ENCODE data around the gene ATP4B.

Gene ATP4B

GRCh38 chr13:113654591-113655345 lies 3.2 kb downstream of the ATP4B start:
- Histone ChIP-seq H3K9me2 (ENCODE audit: low read depth, low read length) (no peaks in the 10 kb centered on the region), H3K4me3 (ENCODE audit: low read depth, low read length, poor library complexity, severe bottlenecking) (no peak overlapping the region), H3K36me3 (ENCODE audit: insufficient read depth, low read length) (no peaks in the 10 kb centered on the region), H3K9ac (ENCODE audit: low read length) (no peak overlapping the region), H3K79me2 (ENCODE audit: insufficient read depth, low read length) (no peaks in the 10 kb centered on the region), H3F3A (ENCODE audit: insufficient read depth, low read length) (no peaks in the 10 kb centered on the region), H3K4me1 (ENCODE audit: insufficient read depth, low read length, severe bottlenecking) (no peaks in the 10 kb centered on the region), H3K27ac (ENCODE audit: low read depth, low read length, poor library complexity, severe bottlenecking) (no peak overlapping the region), H4K20me1 (ENCODE audit: insufficient read depth, low read length) (no peaks in the 10 kb centered on the region), H2AFZ (ENCODE audit: low read length) (no peak overlapping the region), H3K4me2 (ENCODE audit: low read length) (no peak overlapping the region), H3K27me3 (ENCODE audit: insufficient read depth, low read length) (peaks cover 9% of the 10 kb centered on the region; the same call in 1 of the 2 replicates), H3K9me3 (ENCODE audit: low read length) (no peaks in the 10 kb centered on the region)
- TF ChIP-seq CTCF (IDR thresholded peaks at IDR 0.05; ENCODE audit: low read length) (no peak), EZH2 (IDR thresholded peaks at IDR 0.05; ENCODE audit: borderline replicate concordance, low read length) (no peak)

- H3K4me3 ChIP-seq (ENCODE audit: low read depth, low read length, poor library complexity, severe bottlenecking): no peak overlapping the region
- H3K9me2 ChIP-seq (ENCODE audit: low read depth, low read length): no peaks in the 10 kb centered on the region
- H3K27me3 ChIP-seq (ENCODE audit: insufficient read depth, low read length): peaks cover 9% of the 10 kb centered on the region; the same call in 1 of the 2 replicates
- H3K9me3 ChIP-seq (ENCODE audit: low read length): no peaks in the 10 kb centered on the region
- no peaks in the 10 kb centered on the region for H4K20me1 ChIP-seq (ENCODE audit: insufficient read depth, low read length)
- no peak for TF ChIP-seq CTCF (IDR thresholded peaks at IDR 0.05; ENCODE audit: low read length)
- no peak for TF ChIP-seq EZH2 (IDR thresholded peaks at IDR 0.05; ENCODE audit: borderline replicate concordance, low read length)
- no peak overlapping the region for H3K9ac ChIP-seq (ENCODE audit: low read length)
- no peak overlapping the region for H2AFZ ChIP-seq (ENCODE audit: low read length)
- H3K27ac ChIP-seq (ENCODE audit: low read depth, low read length, poor library complexity, severe bottlenecking): no peak overlapping the region
- no peaks in the 10 kb centered on the region for H3K4me1 ChIP-seq (ENCODE audit: insufficient read depth, low read length, severe bottlenecking)
- no peak overlapping the region for H3K4me2 ChIP-seq (ENCODE audit: low read length)
- H3K79me2 ChIP-seq (ENCODE audit: insufficient read depth, low read length): no peaks in the 10 kb centered on the region
- H3F3A ChIP-seq (ENCODE audit: insufficient read depth, low read length): no peaks in the 10 kb centered on the region
- no peaks in the 10 kb centered on the region for H3K36me3 ChIP-seq (ENCODE audit: insufficient read depth, low read length)
These were observed 3.8 kb downstream of the ATP4B start for GRCh38 chr13:113654175-113654560.

- H3K79me2 ChIP-seq (ENCODE audit: insufficient read depth, low read length): no peaks in the 10 kb centered on the region
- peaks cover 9% of the 10 kb centered on the region; the same call in 1 of the 2 replicates for H3K27me3 ChIP-seq (ENCODE audit: insufficient read depth, low read length)
- no peak overlapping the region for H2AFZ ChIP-seq (ENCODE audit: low read length)
- H3K4me2 ChIP-seq (ENCODE audit: low read length): no peak overlapping the region
- no peaks in the 10 kb centered on the region for H3K9me2 ChIP-seq (ENCODE audit: low read depth, low read length)
- no peaks in the 10 kb centered on the region for H4K20me1 ChIP-seq (ENCODE audit: insufficient read depth, low read length)
- H3K9ac ChIP-seq (ENCODE audit: low read length): no peak overlapping the region
- no peaks in the 10 kb centered on the region for H3F3A ChIP-seq (ENCODE audit: insufficient read depth, low read length)
- no peaks in the 10 kb centered on the region for H3K9me3 ChIP-seq (ENCODE audit: low read length)
- H3K27ac ChIP-seq (ENCODE audit: low read depth, low read length, poor library complexity, severe bottlenecking): no peak overlapping the region
- no peak for TF ChIP-seq CTCF (IDR thresholded peaks at IDR 0.05; ENCODE audit: low read length)
- TF ChIP-seq EZH2 (IDR thresholded peaks at IDR 0.05; ENCODE audit: borderline replicate concordance, low read length): no peak
- no peaks in the 10 kb centered on the region for H3K4me1 ChIP-seq (ENCODE audit: insufficient read depth, low read length, severe bottlenecking)
- no peak overlapping the region for H3K4me3 ChIP-seq (ENCODE audit: low read depth, low read length, poor library complexity, severe bottlenecking)
- no peaks in the 10 kb centered on the region for H3K36me3 ChIP-seq (ENCODE audit: insufficient read depth, low read length)
These were observed 4.5 kb downstream of the ATP4B start for GRCh38 chr13:113653264-113654174.
